Kidney epithelial cell (primary cell): ENCODE measurements around the gene THAP11. TPM values are rescaled to one million over a fixed set of nuclear protein-coding genes. Genes with fewer than 3 reads are reported as not detected.

Experiments
- DNase-seq: peaks from one replicate; pipeline ENCODE4 v3.0.0-alpha.2; 2010; ENCODE audit warnings: low read depth
- H3K27me3 ChIP-seq: 2 replicates; pipeline ENCODE4 v1.6.0; 2011; ENCODE audit warnings: low read length; ENCODE audit not compliant: control insufficient read depth, insufficient read depth
- H3K36me3 ChIP-seq: 2 replicates; pipeline ENCODE4 v1.5.1; 2011; ENCODE audit warnings: low read length; ENCODE audit not compliant: control insufficient read depth, insufficient read depth
- H3K4me3 ChIP-seq: 2 replicates; pipeline ENCODE4 v1.5.1; 2011; ENCODE audit warnings: low read depth, mild to moderate bottlenecking, control low read depth, low read length
- total RNA-seq: library from RNA; depleted of rRNA; stranded (reverse); fragments of >200 nt; gene quantifications from 2 replicates; pipeline ENCODE4 v1.2.3, GENCODE V29; 2015
- TF ChIP-seq, protein P1 (sequence below): IDR thresholded peaks from 2 replicates; pipeline ENCODE4 v1.5.1; 2011; ENCODE audit warnings: mild to moderate bottlenecking, moderate library complexity, low read length, control low read depth, inconsistent platforms; ENCODE audit not compliant: insufficient read depth, poor library complexity, severe bottlenecking

Gene THAP11
- total RNA-seq, 1 donor from 2014 or later: 38.3 TPM

DNA sequence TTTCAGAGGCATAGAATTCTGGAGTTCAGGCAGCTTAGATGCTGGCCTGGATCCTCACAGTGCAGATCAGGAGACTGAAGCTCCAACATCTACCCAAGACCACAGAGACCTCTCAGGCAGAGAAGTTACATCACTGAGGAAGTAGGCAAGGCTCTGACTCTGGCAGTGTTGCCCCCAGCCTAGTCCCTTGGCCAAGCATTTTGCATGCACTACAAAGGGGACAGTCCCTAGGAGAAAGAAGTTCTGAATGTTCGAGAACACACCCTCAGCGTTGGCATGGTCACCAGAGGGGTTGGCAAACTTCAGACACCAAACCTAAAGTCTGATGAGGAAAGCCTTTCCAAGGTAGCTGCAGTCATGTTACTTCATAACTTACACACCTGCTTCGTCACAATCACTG lies 38.2 kb upstream of the THAP11 start:
- TF ChIP-seq, protein P1, sequence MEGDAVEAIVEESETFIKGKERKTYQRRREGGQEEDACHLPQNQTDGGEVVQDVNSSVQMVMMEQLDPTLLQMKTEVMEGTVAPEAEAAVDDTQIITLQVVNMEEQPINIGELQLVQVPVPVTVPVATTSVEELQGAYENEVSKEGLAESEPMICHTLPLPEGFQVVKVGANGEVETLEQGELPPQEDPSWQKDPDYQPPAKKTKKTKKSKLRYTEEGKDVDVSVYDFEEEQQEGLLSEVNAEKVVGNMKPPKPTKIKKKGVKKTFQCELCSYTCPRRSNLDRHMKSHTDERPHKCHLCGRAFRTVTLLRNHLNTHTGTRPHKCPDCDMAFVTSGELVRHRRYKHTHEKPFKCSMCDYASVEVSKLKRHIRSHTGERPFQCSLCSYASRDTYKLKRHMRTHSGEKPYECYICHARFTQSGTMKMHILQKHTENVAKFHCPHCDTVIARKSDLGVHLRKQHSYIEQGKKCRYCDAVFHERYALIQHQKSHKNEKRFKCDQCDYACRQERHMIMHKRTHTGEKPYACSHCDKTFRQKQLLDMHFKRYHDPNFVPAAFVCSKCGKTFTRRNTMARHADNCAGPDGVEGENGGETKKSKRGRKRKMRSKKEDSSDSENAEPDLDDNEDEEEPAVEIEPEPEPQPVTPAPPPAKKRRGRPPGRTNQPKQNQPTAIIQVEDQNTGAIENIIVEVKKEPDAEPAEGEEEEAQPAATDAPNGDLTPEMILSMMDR: no peak

GRCh38 chr16:67804853-67805542 lies 37.1 kb upstream of the THAP11 start:
- TF ChIP-seq, protein P1: no peak
- peaks cover 2% of the 10 kb centered on the region for H3K36me3 ChIP-seq
- H3K27me3 ChIP-seq: no peaks in the 10 kb centered on the region
- no peak for DNase-seq
- peak overlapping the region; percentile 89 for H3K4me3 ChIP-seq

More for the DNA sequence above, 38.2 kb upstream of the THAP11 start:
- H3K36me3 ChIP-seq: peaks cover 2% of the 10 kb centered on the region
- H3K27me3 ChIP-seq: no peaks in the 10 kb centered on the region
- no peak for DNase-seq
- H3K4me3 ChIP-seq: no peak overlapping the region

GRCh38 chr16:67805718-67806427 lies 36.2 kb upstream of the THAP11 start:
- H3K4me3 ChIP-seq: peak overlapping the region; percentile 89
- DNase-seq: no peak
- TF ChIP-seq, protein P1: no peak
- no peaks in the 10 kb centered on the region for H3K27me3 ChIP-seq
- peaks cover 2% of the 10 kb centered on the region for H3K36me3 ChIP-seq

DNA sequence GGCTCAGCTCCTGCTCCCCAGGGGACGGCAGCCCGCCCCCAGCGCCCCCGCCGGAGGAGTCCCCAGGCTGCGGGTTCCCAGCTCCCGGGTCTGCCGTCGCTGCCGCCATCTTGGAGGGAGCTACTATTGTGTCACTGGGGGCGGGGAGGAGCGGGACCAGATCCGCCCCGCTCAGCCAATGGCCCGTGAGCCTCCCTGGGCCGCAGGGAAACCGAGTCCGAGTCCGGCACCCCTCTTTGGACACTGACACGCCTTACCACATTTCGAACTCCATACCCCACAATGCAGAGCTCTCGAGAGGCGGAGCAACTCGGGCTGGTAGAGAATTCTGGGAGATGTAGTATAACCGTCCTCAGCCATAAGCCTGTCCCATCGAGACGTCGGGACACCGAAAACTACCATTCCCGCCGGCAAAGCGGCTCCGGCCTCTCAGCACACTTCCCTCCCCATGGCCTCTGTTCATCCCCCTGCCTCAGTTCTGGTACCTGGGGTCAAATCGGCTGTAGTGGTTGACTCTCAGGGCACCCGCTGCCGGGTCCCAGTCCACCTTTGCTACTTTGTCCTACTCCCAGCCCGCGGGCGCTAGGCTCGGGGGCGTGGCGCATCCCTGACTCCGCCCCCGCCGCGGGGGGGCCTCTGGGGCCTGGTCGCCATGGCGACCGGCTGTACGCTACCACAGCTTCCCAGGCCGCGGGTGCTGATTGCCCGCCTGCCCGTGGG lies 35.5 kb upstream of the THAP11 start, which contains the start of the genes RANBP10 and TSNAXIP1:
Gene RANBP10 (minus strand): TSS at position 133 of the 720 bp plus-strand sequence. CDS start 24 bp downstream, at position 109.
Gene TSNAXIP1 (plus strand): TSS at position 462 of the 720 bp plus-strand sequence. CDS start 261 bp downstream, outside the sequence.
- TF ChIP-seq, protein P1: no peak
- H3K36me3 ChIP-seq: peaks cover 2% of the 10 kb centered on the region
- no peaks in the 10 kb centered on the region for H3K27me3 ChIP-seq
- peak; percentile 98 for DNase-seq
- H3K4me3 ChIP-seq: peak within 1 kb of the TSS; percentile 89

DNA sequence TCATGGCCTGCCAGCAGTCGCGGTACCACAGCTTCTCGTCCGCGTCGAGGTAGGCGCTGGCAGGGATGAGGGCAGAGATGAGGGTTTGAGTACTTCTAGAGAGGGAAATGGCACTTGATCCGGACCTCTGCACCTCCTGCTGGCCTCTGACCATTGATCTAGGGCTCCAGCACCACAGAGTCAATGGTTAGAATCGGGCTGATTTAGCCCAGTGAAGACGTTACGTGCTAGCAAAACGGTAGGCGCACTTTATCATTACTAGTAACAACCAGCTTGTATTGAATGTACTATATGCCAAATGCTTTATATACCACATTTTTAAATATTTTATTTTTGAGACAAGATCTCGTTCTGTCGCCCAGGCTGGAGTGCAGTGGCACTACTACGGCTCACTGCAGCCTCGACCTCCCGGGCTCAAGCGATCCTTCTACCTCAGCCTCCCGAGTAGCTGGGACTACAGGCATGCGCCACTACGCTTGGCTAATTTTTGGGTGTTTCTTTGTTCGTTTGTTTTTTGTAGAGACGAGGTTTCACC lies 34.9 kb upstream of the THAP11 start:
- Histone ChIP-seq H3K4me3 (peak overlapping the region; percentile 89), H3K27me3 (no peaks in the 10 kb centered on the region), H3K36me3 (peaks cover 2% of the 10 kb centered on the region)
- TF ChIP-seq, protein P1: peak; percentile 14
- no peak for DNase-seq
